WTC11 (cell line): ENCODE results near the gene CDHR5. TPM values are rescaled to one million over a fixed set of nuclear protein-coding genes. Genes with fewer than 3 reads are reported as not detected.
A peak's percentile ranks its signal among the peaks of the same experiment; 100 is the strongest.

Experiments used
- AFF4 ChIP-seq: sonication (generic); formaldehyde crosslinking; IDR thresholded peaks from 2 replicates; pipeline ENCODE4 v1.8.1; 2023; ENCODE audit warnings: mild to moderate bottlenecking, missing genetic modification reagents, borderline replicate concordance
- ATF2 ChIP-seq: sonication (generic); formaldehyde crosslinking; IDR thresholded peaks from 2 replicates; pipeline ENCODE4 v1.8.1; 2022; ENCODE audit warnings: low read depth, missing genetic modification reagents, borderline replicate concordance
- E2F1 ChIP-seq: sonication (generic); formaldehyde crosslinking; IDR thresholded peaks from 2 replicates; pipeline ENCODE4 v1.8.0; 2022; ENCODE audit warnings: mild to moderate bottlenecking, missing genetic modification reagents
- E2F5 ChIP-seq: sonication (generic); formaldehyde crosslinking; IDR thresholded peaks from 2 replicates; pipeline ENCODE4 v1.8.1; 2022; ENCODE audit warnings: mild to moderate bottlenecking, moderate library complexity, missing genetic modification reagents
- ETV6 ChIP-seq: sonication (generic); formaldehyde crosslinking; IDR thresholded peaks from 2 replicates; pipeline ENCODE4 v1.8.1; 2022; ENCODE audit warnings: mild to moderate bottlenecking, missing genetic modification reagents
- FOXK1 ChIP-seq: sonication (generic); formaldehyde crosslinking; IDR thresholded peaks from 2 replicates; pipeline ENCODE4 v1.8.0; 2022; ENCODE audit warnings: mild to moderate bottlenecking, moderate library complexity, missing genetic modification reagents
- GRHL2 ChIP-seq: fragments of 250-450 bp; sonication (Bioruptor Pico); IDR thresholded peaks from 2 replicates; pipeline ENCODE4 v1.8.0; 2022; ENCODE audit warnings: mild to moderate bottlenecking, moderate library complexity; ENCODE audit not compliant: insufficient replicate concordance, severe bottlenecking
- JUN ChIP-seq: sonication (generic); formaldehyde crosslinking; IDR thresholded peaks from 2 replicates; pipeline ENCODE4 v1.8.0; 2023; ENCODE audit warnings: mild to moderate bottlenecking, missing genetic modification reagents
- SMAD4 ChIP-seq: sonication (generic); formaldehyde crosslinking; IDR thresholded peaks from 2 replicates; pipeline ENCODE4 v1.8.0; 2022; ENCODE audit warnings: mild to moderate bottlenecking, missing genetic modification reagents
- STAT6 ChIP-seq: sonication (generic); formaldehyde crosslinking; conservative IDR thresholded peaks from 2 replicates; pipeline ENCODE4 v1.8.1; 2023; ENCODE audit warnings: mild to moderate bottlenecking, low read depth, missing genetic modification reagents, moderate library complexity
- TCF7 ChIP-seq: sonication (generic); formaldehyde crosslinking; IDR thresholded peaks from 2 replicates; pipeline ENCODE4 v1.8.0; 2022; ENCODE audit warnings: mild to moderate bottlenecking, low read depth, missing genetic modification reagents, moderate library complexity
- USF1 ChIP-seq: sonication (generic); formaldehyde crosslinking; IDR thresholded peaks from 2 replicates; pipeline ENCODE4 v1.8.0; 2022; ENCODE audit warnings: mild to moderate bottlenecking, missing genetic modification reagents
- ZNF138 ChIP-seq: sonication (generic); formaldehyde crosslinking; conservative IDR thresholded peaks from 2 replicates; pipeline ENCODE4 v1.8.1; 2022; ENCODE audit warnings: mild to moderate bottlenecking, moderate library complexity, missing genetic modification reagents
- ZNF396 ChIP-seq: fragments of 250-450 bp; sonication (Bioruptor Pico); IDR thresholded peaks from 2 replicates; pipeline ENCODE4 v1.8.0; 2021; ENCODE audit warnings: mild to moderate bottlenecking, moderate library complexity, borderline replicate concordance
- ZNF671 ChIP-seq: fragments of 250-450 bp; sonication (Bioruptor Pico); IDR thresholded peaks from 2 replicates; pipeline ENCODE4 v1.8.0; 2021; ENCODE audit warnings: mild to moderate bottlenecking
- ZSCAN18 ChIP-seq: fragments of 250-450 bp; sonication (Bioruptor Pico); IDR thresholded peaks from 2 replicates; pipeline ENCODE4 v2.1.2; 2022; ENCODE audit warnings: mild to moderate bottlenecking, moderate library complexity
- total RNA-seq: library from RNA; stranded (reverse); gene quantifications from 3 replicates; pipeline ENCODE4 v1.2.3, GENCODE V29; 2021
- TF ChIP-seq, protein P1 (sequence below): fragments of 250-450 bp; sonication (Bioruptor Pico); IDR thresholded peaks from 2 replicates; pipeline ENCODE4 v1.8.0; 2021; ENCODE audit warnings: mild to moderate bottlenecking
- TF ChIP-seq, protein P2 (sequence below): sonication (generic); formaldehyde crosslinking; IDR thresholded peaks from 2 replicates; pipeline ENCODE4 v1.8.1; 2022; ENCODE audit warnings: mild to moderate bottlenecking, missing genetic modification reagents, moderate library complexity, borderline replicate concordance
- TF ChIP-seq, protein P3 (sequence below): sonication (generic); formaldehyde crosslinking; IDR thresholded peaks from 2 replicates; pipeline ENCODE4 v1.8.0; 2022; ENCODE audit warnings: mild to moderate bottlenecking, missing genetic modification reagents
- TF ChIP-seq, protein P4 (sequence below): sonication (generic); formaldehyde crosslinking; IDR thresholded peaks from 2 replicates; pipeline ENCODE4 v1.8.1; 2023; ENCODE audit warnings: mild to moderate bottlenecking, missing genetic modification reagents, moderate library complexity

Gene CDHR5
- total RNA-seq, 1 experiment from 2014 or later: 0.26 TPM

GRCh38 chr11:636511-637332 lies 12.0 kb upstream of the CDHR5 start, which contains the start of gene DRD4 (continued):
- TF ChIP-seq AFF4 (CRISPR knock-in tag) (no peak), SMAD4 (CRISPR knock-in tag) (no peak), USF1 (CRISPR knock-in tag) (peak; percentile 41; the same call in 1 of the 2 replicates), STAT6 (CRISPR knock-in tag) (no peak), TCF7 (no peak), ZNF396 (no peak), GRHL2 (CRISPR knock-in tag) (no peak), ZSCAN18 (no peak), ZNF138 (no peak), E2F5 (CRISPR knock-in tag) (no peak), ETV6 (no peak; the same call in 1 of the 2 replicates), ZNF671 (CRISPR knock-in tag) (no peak), ATF2 (CRISPR knock-in tag) (no peak), FOXK1 (no peak; the same call in 1 of the 2 replicates), JUN (CRISPR knock-in tag) (no peak), E2F1 (CRISPR knock-in tag) (no peak)
- TF ChIP-seq, protein P1, sequence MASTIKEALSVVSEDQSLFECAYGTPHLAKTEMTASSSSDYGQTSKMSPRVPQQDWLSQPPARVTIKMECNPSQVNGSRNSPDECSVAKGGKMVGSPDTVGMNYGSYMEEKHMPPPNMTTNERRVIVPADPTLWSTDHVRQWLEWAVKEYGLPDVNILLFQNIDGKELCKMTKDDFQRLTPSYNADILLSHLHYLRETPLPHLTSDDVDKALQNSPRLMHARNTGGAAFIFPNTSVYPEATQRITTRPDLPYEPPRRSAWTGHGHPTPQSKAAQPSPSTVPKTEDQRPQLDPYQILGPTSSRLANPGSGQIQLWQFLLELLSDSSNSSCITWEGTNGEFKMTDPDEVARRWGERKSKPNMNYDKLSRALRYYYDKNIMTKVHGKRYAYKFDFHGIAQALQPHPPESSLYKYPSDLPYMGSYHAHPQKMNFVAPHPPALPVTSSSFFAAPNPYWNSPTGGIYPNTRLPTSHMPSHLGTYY (CRISPR knock-in tag): no peak
- TF ChIP-seq, protein P2, sequence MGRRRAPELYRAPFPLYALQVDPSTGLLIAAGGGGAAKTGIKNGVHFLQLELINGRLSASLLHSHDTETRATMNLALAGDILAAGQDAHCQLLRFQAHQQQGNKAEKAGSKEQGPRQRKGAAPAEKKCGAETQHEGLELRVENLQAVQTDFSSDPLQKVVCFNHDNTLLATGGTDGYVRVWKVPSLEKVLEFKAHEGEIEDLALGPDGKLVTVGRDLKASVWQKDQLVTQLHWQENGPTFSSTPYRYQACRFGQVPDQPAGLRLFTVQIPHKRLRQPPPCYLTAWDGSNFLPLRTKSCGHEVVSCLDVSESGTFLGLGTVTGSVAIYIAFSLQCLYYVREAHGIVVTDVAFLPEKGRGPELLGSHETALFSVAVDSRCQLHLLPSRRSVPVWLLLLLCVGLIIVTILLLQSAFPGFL (CRISPR knock-in tag): no peak
- TF ChIP-seq, protein P3, sequence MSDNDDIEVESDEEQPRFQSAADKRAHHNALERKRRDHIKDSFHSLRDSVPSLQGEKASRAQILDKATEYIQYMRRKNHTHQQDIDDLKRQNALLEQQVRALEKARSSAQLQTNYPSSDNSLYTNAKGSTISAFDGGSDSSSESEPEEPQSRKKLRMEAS (CRISPR knock-in tag): peak; percentile 34; the same call in 1 of the 2 replicates
- TF ChIP-seq, protein P4, sequence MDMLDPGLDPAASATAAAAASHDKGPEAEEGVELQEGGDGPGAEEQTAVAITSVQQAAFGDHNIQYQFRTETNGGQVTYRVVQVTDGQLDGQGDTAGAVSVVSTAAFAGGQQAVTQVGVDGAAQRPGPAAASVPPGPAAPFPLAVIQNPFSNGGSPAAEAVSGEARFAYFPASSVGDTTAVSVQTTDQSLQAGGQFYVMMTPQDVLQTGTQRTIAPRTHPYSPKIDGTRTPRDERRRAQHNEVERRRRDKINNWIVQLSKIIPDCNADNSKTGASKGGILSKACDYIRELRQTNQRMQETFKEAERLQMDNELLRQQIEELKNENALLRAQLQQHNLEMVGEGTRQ (CRISPR knock-in tag): no peak
